Putamen (tissue), 1 donor: Measurements from ENCODE around the gene FIZ1.
"Not testable (repeated sequence)": the region's sequence is repeated elsewhere in the genome, so short reads cannot be mapped to it uniquely, and the experiment has no call there.

Source experiments
- DNase-seq: peaks from one replicate; pipeline ENCODE4 v3.0.0-alpha.2; 2016; ENCODE audit warnings: low spot score

FIZ1 gene

GRCh38 chr19:55576746-55577145 lies 22.6 kb downstream of the FIZ1 start:
- DNase-seq = no peak

- not testable (repeated sequence) for DNase-seq
Measured at GRCh38 chr19:55573929-55574328, 25.4 kb downstream of the FIZ1 start.

- DNase-seq = not testable (repeated sequence)
Measured at GRCh38 chr19:55569477-55569876, 29.8 kb downstream of the FIZ1 start.

- DNase-seq = no peak
Measured at GRCh38 chr19:55567708-55568328, 31.5 kb downstream of the FIZ1 start.

GRCh38 chr19:55566823-55567222 lies 32.5 kb downstream of the FIZ1 start:
- DNase-seq = no peak

- DNase-seq = no peak
Measured at GRCh38 chr19:55563261-55563690, 36.0 kb downstream of the FIZ1 start.

GRCh38 chr19:55559684-55560083 lies 39.6 kb downstream of the FIZ1 start:
- DNase-seq = no peak

- no peak for DNase-seq
Measured at GRCh38 chr19:55554741-55555152, 44.6 kb downstream of the FIZ1 start.

- no peak for DNase-seq
Measured at GRCh38 chr19:55554302-55554701, 45.0 kb downstream of the FIZ1 start.

GRCh38 chr19:55553217-55554182 lies 45.8 kb downstream of the FIZ1 start:
- DNase-seq = no peak

GRCh38 chr19:55552620-55553019 lies 46.7 kb downstream of the FIZ1 start:
- no peak for DNase-seq

- no peak for DNase-seq
Measured at GRCh38 chr19:55552206-55552605, 47.1 kb downstream of the FIZ1 start.

- DNase-seq = no peak
Measured at GRCh38 chr19:55550321-55550650, 49.0 kb downstream of the FIZ1 start.

GRCh38 chr19:55549500-55550320 lies 49.6 kb downstream of the FIZ1 start:
- DNase-seq = no peak

GRCh38 chr19:55546822-55547614 lies 52.3 kb downstream of the FIZ1 start:
- DNase-seq = no peak

GRCh38 chr19:55546011-55546410 lies 53.3 kb downstream of the FIZ1 start:
- DNase-seq = no peak

- no peak for DNase-seq
Measured at GRCh38 chr19:55545443-55545842, 53.9 kb downstream of the FIZ1 start, which contains the start of gene SBK3. TSS of gene SBK3 (minus strand) at chr19:55545543. CDS start at chr19:55545543, 0 bp downstream.

GRCh38 chr19:55544776-55545439 lies 54.4 kb downstream of the FIZ1 start:
- DNase-seq = no peak

- no peak for DNase-seq
Measured at GRCh38 chr19:55544014-55544413, 55.3 kb downstream of the FIZ1 start.

GRCh38 chr19:55543567-55543966 lies 55.8 kb downstream of the FIZ1 start:
- no peak for DNase-seq

GRCh38 chr19:55542292-55542855 lies 56.9 kb downstream of the FIZ1 start:
- no peak for DNase-seq
